IgD-negative memory B cell (primary cell): ENCODE results near the gene SLC25A36. TPM values are rescaled to one million over a fixed set of nuclear protein-coding genes. Genes with fewer than 3 reads are reported as not detected.

ENCODE experiments used
- H3K27ac Mint-ChIP-seq, 3 donors: one replicate each; pipeline ENCODE4 v1.8.0; 2020 to 2022; ENCODE audit warnings: mild to moderate bottlenecking in 3 of 3, mixed read lengths in 3 of 3, moderate library complexity in 1 of 3
- H3K27me3 Mint-ChIP-seq: one replicate; pipeline ENCODE4 v1.8.0; 2021; ENCODE audit warnings: mixed read lengths
- H3K36me3 Mint-ChIP-seq: one replicate; pipeline ENCODE4 v1.8.0; 2020; ENCODE audit warnings: mild to moderate bottlenecking, mixed read lengths
- H3K4me1 Mint-ChIP-seq, 3 donors: one replicate each; pipeline ENCODE4 v1.8.0; 2020 to 2022; ENCODE audit warnings: mixed read lengths in 3 of 3, mild to moderate bottlenecking in 1 of 3
- H3K4me3 Mint-ChIP-seq, 4 donors: one replicate each; pipeline ENCODE4 v1.8.0; 2020 to 2022; ENCODE audit warnings: mild to moderate bottlenecking in 4 of 4, mixed read lengths in 4 of 4, moderate library complexity in 3 of 4
- H3K9me3 Mint-ChIP-seq, 3 donors: one replicate each; pipeline ENCODE4 v1.8.0; 2020 to 2021; ENCODE audit warnings: mixed read lengths in 3 of 3, mild to moderate bottlenecking in 1 of 3
- polyA plus RNA-seq: library from polyadenylated mRNA; unstranded; fragments of 300-500 nt; fragmentation: Illumina TruSeq; gene quantifications from one replicate; pipeline ENCODE4 v1.2.3, GENCODE V29; 2021

SLC25A36 gene, protein sequence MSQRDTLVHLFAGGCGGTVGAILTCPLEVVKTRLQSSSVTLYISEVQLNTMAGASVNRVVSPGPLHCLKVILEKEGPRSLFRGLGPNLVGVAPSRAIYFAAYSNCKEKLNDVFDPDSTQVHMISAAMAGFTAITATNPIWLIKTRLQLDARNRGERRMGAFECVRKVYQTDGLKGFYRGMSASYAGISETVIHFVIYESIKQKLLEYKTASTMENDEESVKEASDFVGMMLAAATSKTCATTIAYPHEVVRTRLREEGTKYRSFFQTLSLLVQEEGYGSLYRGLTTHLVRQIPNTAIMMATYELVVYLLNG
- 49.9 TPM for polyA plus RNA-seq

DNA sequence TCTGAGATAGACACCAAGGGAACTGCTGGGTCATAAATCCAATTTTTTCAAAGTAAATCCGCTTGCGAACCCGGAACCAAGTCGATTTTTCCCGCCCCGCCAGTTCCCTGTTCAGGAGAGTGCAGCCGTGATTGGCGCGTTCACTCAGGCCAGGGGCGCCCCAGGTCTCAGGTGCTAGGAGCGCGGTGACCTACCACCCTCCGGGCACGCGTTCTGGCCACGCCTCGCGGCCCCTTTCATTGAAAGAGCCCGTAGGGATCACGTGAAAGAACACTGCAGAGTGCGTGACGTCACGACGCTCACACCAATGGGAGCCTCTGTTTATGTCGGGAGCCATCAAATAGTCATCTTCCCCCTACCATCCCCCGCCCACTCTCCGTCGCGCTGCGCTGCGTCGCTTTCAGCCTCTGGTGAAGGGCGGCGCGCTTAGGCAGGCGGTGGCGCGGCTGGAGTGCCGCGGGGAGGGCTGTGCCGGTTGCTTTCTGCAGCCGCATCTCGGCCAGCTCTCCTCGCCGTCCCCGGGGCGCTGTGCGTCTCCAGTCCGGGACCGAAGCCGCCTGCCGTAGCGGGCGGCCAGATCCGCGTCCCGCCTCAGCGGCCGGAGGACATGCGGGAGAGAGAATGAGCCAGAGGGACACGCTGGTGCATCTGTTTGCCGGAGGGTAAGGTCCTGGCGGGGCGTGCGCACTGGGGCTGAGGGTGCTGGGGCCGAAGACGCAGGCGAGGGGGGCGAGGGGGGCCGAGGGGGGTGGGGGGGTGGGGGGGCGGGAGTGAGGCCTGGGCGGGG lies at the start of gene SLC25A36:
Gene SLC25A36, plus strand, starts transcription at position 403 of the 787 bp plus-strand sequence. Its CDS starts 219 bp downstream, at position 622.
- no peaks in the 10 kb centered on the region for H3K9me3 Mint-ChIP-seq
- no peaks in the 10 kb centered on the region for H3K36me3 Mint-ChIP-seq
- peaks cover 29 to 34% (median 30%) of the 10 kb centered on the region in 3 donors for H3K4me1 Mint-ChIP-seq
- peak within 1 kb of the TSS; percentile 85 to 98 (median 95) for H3K4me3 Mint-ChIP-seq
- peak within 1 kb of the TSS; percentile 88 to 99 (median 97) for H3K27ac Mint-ChIP-seq
- H3K27me3 Mint-ChIP-seq = no peaks in the 10 kb centered on the region

DNA sequence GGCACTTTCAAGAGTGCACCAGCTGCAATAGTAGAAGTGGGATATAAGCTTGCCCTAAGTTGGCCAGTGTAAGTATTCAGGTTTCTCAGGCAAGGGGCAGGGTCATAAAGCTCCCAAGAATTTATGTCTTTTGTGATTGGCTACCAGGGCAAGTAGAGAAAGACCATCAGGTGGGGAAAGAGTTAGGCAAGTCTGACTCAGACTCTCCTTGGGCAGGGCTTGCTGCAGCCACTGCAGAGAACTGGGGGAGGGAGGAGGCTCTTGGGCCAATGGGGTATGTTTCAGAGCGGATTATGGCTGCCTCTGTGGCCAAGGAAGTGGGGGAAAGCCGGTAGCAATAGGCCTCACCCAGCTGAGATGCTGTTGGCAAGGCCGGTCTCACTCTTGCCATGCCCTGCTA lies 44.6 kb upstream of the SLC25A36 start:
- no peak overlapping the region for H3K27ac Mint-ChIP-seq
- H3K4me3 Mint-ChIP-seq = no peak overlapping the region
- H3K36me3 Mint-ChIP-seq = no peaks in the 10 kb centered on the region
- no peaks in the 10 kb centered on the region for H3K9me3 Mint-ChIP-seq
- no peaks in the 10 kb centered on the region for H3K4me1 Mint-ChIP-seq
- H3K27me3 Mint-ChIP-seq = peaks cover 21% of the 10 kb centered on the region

DNA sequence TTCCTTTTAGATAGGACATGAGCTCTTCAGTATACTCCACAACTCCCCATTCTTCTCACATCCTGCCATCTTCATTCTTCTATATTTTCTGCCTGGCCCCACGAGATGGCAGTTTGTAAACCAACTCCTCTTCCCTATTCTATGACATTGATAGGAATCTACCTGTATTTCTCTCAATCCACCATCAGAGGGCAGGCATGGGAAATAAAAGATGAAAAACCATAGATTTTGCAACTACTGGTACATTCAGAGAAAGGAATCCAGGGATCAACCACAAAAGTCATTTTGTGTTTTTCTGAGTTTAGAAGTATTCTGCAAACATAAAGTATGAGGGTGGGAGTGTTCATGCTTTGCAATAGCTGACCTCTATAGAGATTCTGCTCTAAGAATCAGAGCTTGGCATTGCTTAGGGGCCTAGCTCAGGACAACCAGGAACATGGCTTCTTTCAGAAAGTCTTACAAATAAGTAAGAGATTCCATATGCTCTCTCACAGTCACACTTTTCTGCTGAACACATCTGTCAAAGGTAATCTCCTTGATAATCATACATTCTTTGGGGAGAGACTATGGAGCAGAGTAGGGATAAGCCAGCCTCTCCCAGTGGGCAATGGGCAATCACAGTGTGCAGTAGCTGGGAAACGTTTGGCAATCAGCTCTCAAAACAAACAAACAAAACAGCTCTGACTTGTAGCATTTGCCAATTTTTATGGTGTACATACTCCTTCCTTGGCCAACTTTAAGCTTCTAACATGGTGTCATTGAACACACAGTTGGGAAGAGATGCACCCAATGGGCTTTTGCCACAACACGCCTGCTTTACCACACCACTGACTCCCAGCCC lies 43.1 kb upstream of the SLC25A36 start:
- Mint-ChIP-seq H3K4me3 (no peak overlapping the region), H3K9me3 (no peaks in the 10 kb centered on the region), H3K4me1 (no peaks in the 10 kb centered on the region), H3K27me3 (peaks cover 21% of the 10 kb centered on the region), H3K27ac (no peak overlapping the region), H3K36me3 (no peaks in the 10 kb centered on the region)

DNA sequence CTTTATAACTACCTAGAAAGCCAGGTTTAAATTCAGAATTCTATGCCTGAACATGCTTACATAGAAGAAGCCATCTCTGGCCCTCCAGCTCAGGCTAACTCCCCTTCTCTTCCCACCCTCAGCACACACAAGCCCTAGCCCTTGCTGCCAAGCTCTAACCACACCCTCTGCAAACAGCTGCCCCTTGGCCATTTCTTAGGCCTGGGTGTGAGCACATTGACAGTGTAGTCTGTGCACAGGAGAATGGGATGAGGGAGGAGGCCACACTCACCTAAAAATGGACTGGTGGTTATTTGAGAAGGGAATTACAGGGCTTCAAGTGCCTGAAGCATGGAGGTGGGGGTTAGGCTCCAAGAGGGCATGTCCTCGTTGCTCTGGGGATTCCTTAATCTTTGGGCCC lies 42.3 kb upstream of the SLC25A36 start:
- Mint-ChIP-seq H3K27ac (no peak overlapping the region), H3K4me1 (no peaks in the 10 kb centered on the region), H3K4me3 (no peak overlapping the region), H3K36me3 (no peaks in the 10 kb centered on the region), H3K9me3 (no peaks in the 10 kb centered on the region), H3K27me3 (peaks cover 19% of the 10 kb centered on the region)

DNA sequence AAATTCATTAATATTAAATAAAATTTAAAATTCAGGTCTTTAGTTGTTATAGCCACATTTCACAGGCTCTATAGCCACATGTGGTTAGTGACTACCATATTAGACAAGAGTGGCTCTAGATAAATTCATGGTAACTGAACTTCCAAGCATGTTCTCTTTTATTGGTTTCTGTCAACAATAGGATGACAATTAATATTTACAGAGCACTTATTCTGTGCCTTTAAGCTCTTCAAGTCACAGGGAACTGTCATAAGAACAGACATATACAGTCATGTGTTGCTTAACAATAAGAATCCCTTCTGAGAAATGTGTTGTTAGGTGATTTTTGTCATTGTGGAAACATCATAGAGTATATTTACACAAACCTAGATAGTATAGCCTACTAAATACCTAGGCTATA lies 38.8 kb upstream of the SLC25A36 start:
- H3K9me3 Mint-ChIP-seq = no peaks in the 10 kb centered on the region

DNA sequence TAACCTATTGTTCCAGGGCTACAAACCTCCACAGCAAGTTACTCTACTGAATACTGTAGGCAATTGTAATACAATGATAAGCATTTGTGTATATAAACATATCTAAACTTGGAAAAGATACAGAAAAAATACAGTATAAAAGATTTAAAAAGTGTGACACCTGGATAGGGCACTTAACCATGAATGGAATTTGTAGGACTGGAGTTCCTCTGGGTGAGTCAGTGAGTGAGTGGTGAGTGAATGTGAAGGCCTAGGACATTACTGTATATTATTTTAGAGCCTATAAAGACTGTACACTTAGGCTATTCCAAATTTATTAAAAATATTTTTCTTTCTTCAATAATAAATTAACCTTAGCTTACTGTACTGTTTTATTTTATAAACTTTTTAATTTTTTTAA lies 38.4 kb upstream of the SLC25A36 start:
- no peaks in the 10 kb centered on the region for H3K4me1 Mint-ChIP-seq
- no peaks in the 10 kb centered on the region for H3K9me3 Mint-ChIP-seq
- no peak overlapping the region for H3K4me3 Mint-ChIP-seq
- H3K27me3 Mint-ChIP-seq = no peaks in the 10 kb centered on the region
- no peaks in the 10 kb centered on the region for H3K36me3 Mint-ChIP-seq
- no peak overlapping the region for H3K27ac Mint-ChIP-seq

More for the DNA sequence above, 38.8 kb upstream of the SLC25A36 start:
- H3K4me1 Mint-ChIP-seq = no peaks in the 10 kb centered on the region
- H3K4me3 Mint-ChIP-seq = no peak overlapping the region
- H3K36me3 Mint-ChIP-seq = no peaks in the 10 kb centered on the region
- no peaks in the 10 kb centered on the region for H3K27me3 Mint-ChIP-seq
- H3K27ac Mint-ChIP-seq = no peak overlapping the region

DNA sequence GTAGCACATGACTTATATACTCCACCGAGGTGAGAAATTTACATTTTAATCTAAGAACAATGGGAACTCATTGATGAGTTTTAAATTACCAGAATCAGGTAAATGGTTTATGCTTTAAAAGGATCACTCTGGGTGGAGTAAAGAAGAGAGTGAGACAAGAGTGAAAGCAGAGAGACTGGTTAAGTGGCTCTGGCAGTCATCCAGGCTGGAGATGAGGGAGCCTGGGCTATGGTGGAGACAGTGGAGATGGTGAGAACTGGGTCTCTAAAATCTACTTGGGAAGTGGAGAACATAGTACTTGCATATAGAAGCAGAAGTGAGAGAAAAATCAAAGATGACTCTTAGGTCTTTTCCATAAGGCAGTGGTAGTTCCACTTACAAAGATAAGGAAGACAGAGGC lies 37.1 kb upstream of the SLC25A36 start:
- no peak overlapping the region for H3K27ac Mint-ChIP-seq
- no peak overlapping the region for H3K4me3 Mint-ChIP-seq
- H3K9me3 Mint-ChIP-seq = no peaks in the 10 kb centered on the region
- no peaks in the 10 kb centered on the region for H3K27me3 Mint-ChIP-seq
- H3K36me3 Mint-ChIP-seq = no peaks in the 10 kb centered on the region
- no peaks in the 10 kb centered on the region for H3K4me1 Mint-ChIP-seq

DNA sequence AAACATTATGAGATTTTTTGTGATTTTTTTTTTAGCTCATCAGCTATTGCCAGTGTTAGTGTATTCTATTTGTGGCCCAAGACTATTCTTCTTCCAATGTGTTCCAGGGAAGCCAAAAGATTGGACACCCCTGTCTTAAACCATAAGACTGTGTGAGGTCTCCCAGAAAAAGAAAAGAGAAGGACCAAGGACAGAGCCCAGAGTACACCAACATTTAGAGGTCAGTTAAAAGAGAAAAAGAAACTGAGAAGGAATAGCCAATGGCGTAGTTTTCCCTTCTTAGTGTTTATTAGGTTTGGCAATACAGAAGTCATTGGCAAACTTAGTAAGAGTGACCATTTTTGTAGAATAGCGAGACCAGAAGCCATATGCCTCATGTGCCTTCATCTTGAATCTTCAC lies 36.1 kb upstream of the SLC25A36 start:
- Mint-ChIP-seq H3K27me3 (no peaks in the 10 kb centered on the region), H3K36me3 (no peaks in the 10 kb centered on the region), H3K27ac (no peak overlapping the region), H3K9me3 (no peaks in the 10 kb centered on the region), H3K4me1 (no peaks in the 10 kb centered on the region), H3K4me3 (no peak overlapping the region)

DNA sequence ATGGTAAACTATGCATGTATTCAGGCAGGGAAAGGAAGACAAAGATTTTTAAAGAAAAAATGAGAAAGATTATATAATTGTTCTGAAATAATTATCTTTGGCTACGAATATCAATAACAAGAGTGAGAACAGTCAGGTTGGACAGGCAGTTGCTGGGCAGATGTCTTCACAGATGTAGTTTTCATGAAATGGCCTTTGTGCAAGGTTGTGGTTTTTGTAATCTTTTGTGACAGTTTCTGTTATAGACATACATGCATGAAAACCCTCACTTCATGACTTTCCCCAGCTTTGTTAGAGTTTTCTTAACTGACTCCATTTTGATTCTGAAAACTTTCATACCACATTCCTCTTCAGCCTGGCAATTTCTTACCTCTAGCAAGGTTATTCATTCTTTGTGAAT lies 34.9 kb upstream of the SLC25A36 start:
- Mint-ChIP-seq H3K9me3 (no peaks in the 10 kb centered on the region), H3K27ac (no peak overlapping the region), H3K27me3 (peaks cover 3% of the 10 kb centered on the region), H3K4me3 (no peak overlapping the region), H3K36me3 (no peaks in the 10 kb centered on the region), H3K4me1 (no peaks in the 10 kb centered on the region)

DNA sequence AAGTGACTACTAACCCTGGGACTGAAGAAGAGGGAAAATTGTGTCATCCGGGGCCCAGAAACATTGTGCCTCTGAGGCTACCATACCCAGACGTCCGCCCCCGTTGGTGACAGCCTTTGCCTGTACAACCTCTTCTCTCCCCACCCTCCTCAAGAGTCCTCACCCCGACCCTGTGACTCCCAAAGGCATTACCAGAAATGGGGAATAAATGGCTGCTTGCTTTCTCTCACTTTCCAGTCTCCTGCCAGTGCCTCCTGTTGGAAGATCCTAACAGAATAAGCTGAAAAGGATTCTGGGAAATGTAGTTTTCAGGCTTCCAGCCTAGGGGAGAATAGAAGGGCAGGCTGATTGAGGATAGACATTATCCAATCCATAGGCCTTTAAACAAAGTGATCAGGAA lies 30.8 kb upstream of the SLC25A36 start:
- no peak overlapping the region for H3K27ac Mint-ChIP-seq
- H3K36me3 Mint-ChIP-seq = no peaks in the 10 kb centered on the region
- peaks cover 0 to 2% (median 0%) of the 10 kb centered on the region in 3 donors for H3K4me1 Mint-ChIP-seq
- no peaks in the 10 kb centered on the region for H3K9me3 Mint-ChIP-seq
- H3K27me3 Mint-ChIP-seq = peaks cover 7% of the 10 kb centered on the region
- H3K4me3 Mint-ChIP-seq = peak overlapping the region in 1 of 4 donors; percentile 42

DNA sequence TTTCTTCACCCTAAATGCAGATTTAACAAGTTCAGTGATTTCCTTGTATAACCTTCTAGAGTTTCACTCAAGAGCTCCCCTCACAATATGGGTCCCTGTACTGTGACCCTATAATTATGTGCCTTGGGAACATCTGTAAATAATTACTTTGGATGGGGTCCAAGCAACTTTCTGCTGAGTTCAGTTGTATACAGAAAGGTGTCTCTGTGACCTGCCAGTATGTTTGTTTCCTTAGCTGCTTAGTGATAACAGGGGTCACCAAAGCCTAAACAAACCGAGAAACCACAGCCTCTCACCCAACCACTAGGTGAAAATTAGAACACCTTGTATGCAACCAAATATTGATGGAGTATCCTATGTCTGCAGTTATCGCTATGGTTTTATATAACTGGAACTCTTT lies 29.8 kb upstream of the SLC25A36 start:
- no peaks in the 10 kb centered on the region for H3K9me3 Mint-ChIP-seq
- no peak overlapping the region for H3K4me3 Mint-ChIP-seq
- peaks cover 0 to 2% (median 0%) of the 10 kb centered on the region in 3 donors for H3K4me1 Mint-ChIP-seq
- peaks cover 7% of the 10 kb centered on the region for H3K27me3 Mint-ChIP-seq
- H3K27ac Mint-ChIP-seq = no peak overlapping the region
- H3K36me3 Mint-ChIP-seq = no peaks in the 10 kb centered on the region

DNA sequence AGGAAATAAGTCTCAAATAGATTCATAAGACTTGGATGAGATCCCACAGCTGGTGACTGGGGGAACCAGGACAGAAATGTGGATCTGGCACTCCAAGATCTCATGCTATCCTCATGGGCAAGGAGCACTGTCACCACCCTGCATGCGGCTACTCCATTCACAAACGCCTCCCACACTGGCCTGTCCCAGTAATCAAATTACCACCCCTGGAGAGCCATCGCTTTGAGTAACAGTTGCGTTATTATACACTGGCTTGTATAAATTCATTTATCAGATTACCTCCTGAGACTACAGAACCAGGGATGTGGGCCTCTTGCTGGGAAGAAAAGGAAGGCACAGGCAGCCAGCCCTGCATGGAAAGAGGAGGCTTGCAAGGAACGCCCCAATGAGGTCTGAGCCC lies 27.9 kb upstream of the SLC25A36 start:
- Mint-ChIP-seq H3K36me3 (no peaks in the 10 kb centered on the region), H3K27me3 (peaks cover 9% of the 10 kb centered on the region), H3K27ac (no peak overlapping the region), H3K4me3 (no peak overlapping the region), H3K4me1 (peaks cover 0 to 2% (median 0%) of the 10 kb centered on the region in 3 donors), H3K9me3 (no peaks in the 10 kb centered on the region)

DNA sequence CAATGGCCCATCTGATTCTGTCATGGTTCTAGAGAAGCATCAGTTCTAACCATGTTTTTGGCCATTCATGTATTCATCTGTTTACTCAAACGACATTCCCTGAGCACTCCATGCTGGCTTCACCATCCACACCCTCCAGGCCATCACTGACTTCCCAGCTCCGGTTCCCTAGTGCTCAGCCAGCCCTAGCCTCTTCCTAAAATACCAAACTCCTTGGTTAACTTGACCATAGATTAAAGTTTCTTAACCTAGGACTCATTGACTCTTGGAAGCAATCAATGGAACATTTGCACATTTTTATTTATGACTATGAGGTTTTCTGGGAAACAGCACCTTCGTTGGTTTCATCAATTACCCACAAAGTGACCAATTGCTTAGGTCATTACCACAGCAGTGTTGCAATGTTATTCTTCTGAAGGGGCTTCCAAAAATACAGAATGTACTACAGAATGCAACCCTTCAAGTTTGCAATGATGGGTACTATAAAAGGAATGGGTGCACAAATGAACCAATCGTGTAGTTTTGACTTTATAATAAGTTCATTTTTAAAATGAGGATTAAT lies 27.2 kb upstream of the SLC25A36 start:
- no peaks in the 10 kb centered on the region for H3K9me3 Mint-ChIP-seq
- peaks cover 11% of the 10 kb centered on the region for H3K27me3 Mint-ChIP-seq
- H3K4me1 Mint-ChIP-seq = peaks cover 0 to 2% (median 0%) of the 10 kb centered on the region in 3 donors
- H3K27ac Mint-ChIP-seq = no peak overlapping the region
- no peak overlapping the region for H3K4me3 Mint-ChIP-seq
- no peaks in the 10 kb centered on the region for H3K36me3 Mint-ChIP-seq

DNA sequence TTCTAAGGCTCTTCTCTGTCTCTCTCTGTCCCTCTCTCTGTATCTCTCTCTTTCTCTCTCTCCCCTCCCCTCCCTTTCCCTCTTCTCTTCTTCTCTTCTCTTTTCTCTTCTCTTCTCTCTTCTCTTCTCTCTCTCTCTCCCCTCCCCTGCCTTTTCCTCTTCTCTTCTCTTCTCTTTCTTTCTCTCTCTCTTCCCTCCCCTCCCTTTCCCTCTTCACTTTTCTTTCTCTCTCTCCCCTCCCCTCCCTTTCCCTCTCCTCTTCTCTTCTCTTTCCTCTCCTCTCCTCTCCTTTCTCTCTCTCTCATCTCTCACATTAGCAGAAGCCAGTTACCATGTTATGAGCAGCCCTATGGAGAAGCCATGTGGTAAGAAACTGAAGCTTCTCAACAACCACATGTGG lies 25.0 kb upstream of the SLC25A36 start:
- Mint-ChIP-seq H3K36me3 (no peaks in the 10 kb centered on the region), H3K4me3 (no peak overlapping the region), H3K4me1 (peaks cover 0 to 2% (median 0%) of the 10 kb centered on the region in 3 donors), H3K27ac (no peak overlapping the region), H3K9me3 (no peaks in the 10 kb centered on the region), H3K27me3 (peaks cover 9% of the 10 kb centered on the region)

DNA sequence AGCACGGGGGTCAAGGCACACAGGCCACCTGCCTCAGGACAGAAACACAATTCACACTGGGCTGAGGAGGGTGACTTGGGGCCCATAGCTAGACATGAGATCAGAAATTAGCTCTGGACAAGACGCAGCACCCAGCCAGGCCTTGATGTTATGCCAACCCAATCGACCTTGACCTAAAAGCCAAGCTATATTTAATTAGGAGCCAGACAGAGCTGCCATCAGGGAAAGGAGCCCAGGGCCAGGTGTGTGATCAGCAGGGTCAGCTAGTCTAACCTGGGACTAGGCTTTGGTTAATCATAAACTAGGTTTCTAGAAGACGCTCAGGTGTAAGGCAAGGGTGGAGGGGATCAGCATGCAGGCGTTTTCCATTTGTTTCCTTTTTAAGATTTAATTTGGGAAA lies 23.9 kb upstream of the SLC25A36 start:
- no peaks in the 10 kb centered on the region for H3K36me3 Mint-ChIP-seq
- no peak overlapping the region for H3K4me3 Mint-ChIP-seq
- H3K27ac Mint-ChIP-seq = no peak overlapping the region
- peaks cover 6% of the 10 kb centered on the region for H3K27me3 Mint-ChIP-seq
- H3K9me3 Mint-ChIP-seq = no peaks in the 10 kb centered on the region
- H3K4me1 Mint-ChIP-seq = no peaks in the 10 kb centered on the region
